Skeletal muscle tissue (tissue), 4 donors: ENCODE results near the gene BCL11A. TPM values are rescaled to one million over a fixed set of nuclear protein-coding genes. Genes with fewer than 3 reads are reported as not detected.

Experiments used
- H3K27ac ChIP-seq: one replicate; pipeline ENCODE4 v1.7.0; 2013; ENCODE audit warnings: mild to moderate bottlenecking, low read depth, low read length, inconsistent platforms
- H3K27me3 ChIP-seq, 3 donors: one replicate each; pipeline ENCODE4 v1.7.0; 2013; ENCODE audit warnings: low read length in 3 of 3; ENCODE audit not compliant: control insufficient read depth in 3 of 3, insufficient read depth in 3 of 3
- H3K36me3 ChIP-seq, 3 donors: one replicate each; pipeline ENCODE4 v1.7.0; 2013; ENCODE audit warnings: low read length in 3 of 3; ENCODE audit not compliant: control insufficient read depth in 3 of 3, insufficient read depth in 3 of 3
- H3K4me1 ChIP-seq, 3 donors: one replicate each; pipeline ENCODE4 v1.7.0; 2013; ENCODE audit warnings: low read length in 3 of 3, mild to moderate bottlenecking in 3 of 3; ENCODE audit not compliant: control insufficient read depth in 3 of 3, insufficient read depth in 3 of 3
- H3K4me3 ChIP-seq, 3 donors: one replicate each; pipeline ENCODE4 v1.7.0; 2013; ENCODE audit warnings: low read length in 3 of 3
- H3K9ac ChIP-seq, 3 donors: one replicate each; pipeline ENCODE4 v1.7.0; 2013; ENCODE audit warnings: low read length in 3 of 3, mild to moderate bottlenecking in 3 of 3, moderate library complexity in 2 of 3, low read depth in 1 of 3
- H3K9me3 ChIP-seq, 3 donors: one replicate each; pipeline ENCODE4 v1.7.0; 2013; ENCODE audit warnings: low read length in 3 of 3; ENCODE audit not compliant: control insufficient read depth in 3 of 3
- total RNA-seq: library from RNA; depleted of rRNA; stranded (reverse); fragments of >200 nt; gene quantifications from one replicate; pipeline ENCODE4 v1.2.3, GENCODE V29; 2014
- donor health status: Osteomylitis.

The BCL11A gene
- total RNA-seq, 1 donor from 2014 or later: 4.2 TPM

DNA sequence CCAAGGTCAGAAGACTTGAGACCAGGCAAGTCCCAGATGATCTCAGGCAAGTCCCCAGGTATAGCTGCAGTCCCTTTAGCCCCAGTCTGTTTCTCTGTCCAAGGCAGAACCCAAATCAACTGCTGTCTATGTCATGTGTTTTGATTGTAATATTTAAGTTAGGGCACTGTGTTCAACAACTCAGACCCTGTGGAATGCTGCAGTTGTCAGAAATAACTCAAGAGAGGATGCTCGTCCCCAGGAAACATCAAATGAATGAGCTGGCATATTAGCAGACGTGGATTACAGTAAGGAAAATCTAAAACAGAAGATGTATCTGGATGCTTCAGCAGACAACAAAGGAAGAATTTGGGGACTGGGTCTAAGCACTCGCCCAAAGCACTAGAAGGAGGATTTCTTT is 70.1 kb downstream of the BCL11A start:
- Histone ChIP-seq H3K27me3 (peaks cover 0 to 5% (median 0%) of the 10 kb centered on the region in 3 donors), H3K36me3 (no peaks in the 10 kb centered on the region), H3K4me3 (no peak overlapping the region), H3K9ac (no peak overlapping the region), H3K27ac (no peak overlapping the region), H3K9me3 (no peaks in the 10 kb centered on the region), H3K4me1 (no peaks in the 10 kb centered on the region)

GRCh38 chr2:60482222-60482621 is 71.2 kb downstream of the BCL11A start:
- Histone ChIP-seq H3K27ac (no peak overlapping the region), H3K36me3 (no peaks in the 10 kb centered on the region), H3K27me3 (peaks cover 0 to 5% (median 0%) of the 10 kb centered on the region in 3 donors), H3K9ac (no peak overlapping the region), H3K4me1 (no peaks in the 10 kb centered on the region), H3K4me3 (no peak overlapping the region), H3K9me3 (no peaks in the 10 kb centered on the region)

DNA sequence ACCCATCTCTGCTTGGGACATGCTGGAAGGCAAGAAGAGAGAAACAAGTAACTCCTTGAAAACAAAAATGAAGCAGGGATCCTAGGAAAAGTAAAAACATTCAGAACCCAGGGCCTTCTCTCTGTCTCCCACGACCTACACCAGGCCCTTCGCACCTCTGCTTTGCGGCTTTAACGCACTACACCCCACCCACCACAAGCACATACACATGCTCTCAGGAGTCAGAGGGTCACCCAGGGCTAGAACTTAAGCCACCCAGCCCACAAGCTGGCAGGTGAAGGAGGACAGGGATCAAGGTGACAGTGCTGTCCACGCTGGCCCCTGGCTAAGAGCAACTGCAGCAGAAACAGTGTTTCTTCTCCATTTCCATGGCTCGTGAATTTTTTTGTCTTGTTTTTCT is 72.2 kb downstream of the BCL11A start:
- Histone ChIP-seq H3K9me3 (no peaks in the 10 kb centered on the region), H3K36me3 (no peaks in the 10 kb centered on the region), H3K4me1 (no peaks in the 10 kb centered on the region), H3K27me3 (peaks cover 0 to 5% (median 0%) of the 10 kb centered on the region in 3 donors), H3K27ac (no peak overlapping the region), H3K4me3 (no peak overlapping the region), H3K9ac (no peak overlapping the region)

- no peak overlapping the region for H3K9ac ChIP-seq
- peaks cover 0 to 5% (median 0%) of the 10 kb centered on the region in 3 donors for H3K27me3 ChIP-seq
- no peaks in the 10 kb centered on the region for H3K36me3 ChIP-seq
- no peaks in the 10 kb centered on the region for H3K9me3 ChIP-seq
- no peaks in the 10 kb centered on the region for H3K4me1 ChIP-seq
- H3K27ac ChIP-seq: no peak overlapping the region
- no peak overlapping the region for H3K4me3 ChIP-seq
Measured at GRCh38 chr2:60480089-60480773, 73.2 kb downstream of the BCL11A start.

DNA sequence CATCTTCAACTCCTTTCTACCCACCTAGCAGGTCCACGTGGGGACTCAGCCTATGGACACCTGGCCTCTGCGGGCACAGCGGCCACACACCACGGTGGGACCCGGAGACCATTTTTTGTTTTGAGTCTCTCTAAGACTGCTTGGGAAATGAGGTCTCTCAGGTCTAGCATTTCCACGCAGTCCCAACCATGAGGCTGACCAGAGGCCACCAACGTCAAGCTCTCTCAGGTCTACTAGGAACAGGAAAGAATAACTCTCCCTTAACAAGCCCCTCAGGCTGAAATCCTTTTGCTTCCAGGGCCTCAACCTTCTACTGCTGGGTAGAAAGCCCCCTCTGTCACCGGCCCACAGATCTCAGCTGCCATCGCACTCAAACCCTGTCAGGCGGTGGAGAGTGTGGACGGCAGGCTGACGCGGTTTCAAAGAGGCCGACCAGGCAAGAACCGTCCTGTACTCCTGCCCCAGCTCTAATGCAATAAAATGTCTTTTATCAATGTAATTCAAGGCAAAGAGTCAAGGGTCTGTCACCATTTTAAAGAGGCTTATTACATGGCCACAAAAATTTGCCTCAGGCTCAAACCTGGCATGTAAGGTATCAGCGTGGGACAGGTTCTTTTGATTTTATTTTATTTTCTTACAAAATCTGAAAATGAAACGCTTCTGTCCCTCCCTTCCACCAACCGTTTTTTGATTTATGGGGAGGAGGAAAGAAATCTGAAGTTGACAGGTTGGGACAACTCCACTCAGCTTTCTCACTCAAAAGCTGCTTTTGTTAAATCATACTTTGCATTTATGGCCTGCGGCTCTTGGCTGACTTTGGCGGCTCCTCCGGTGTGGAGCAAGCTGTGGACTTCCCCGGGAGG is 74.0 kb downstream of the BCL11A start:
- Histone ChIP-seq H3K27me3 (peaks cover 0 to 5% (median 0%) of the 10 kb centered on the region in 3 donors), H3K36me3 (no peaks in the 10 kb centered on the region), H3K4me3 (no peak overlapping the region), H3K4me1 (no peaks in the 10 kb centered on the region), H3K9ac (no peak overlapping the region), H3K9me3 (no peaks in the 10 kb centered on the region), H3K27ac (no peak overlapping the region)

DNA sequence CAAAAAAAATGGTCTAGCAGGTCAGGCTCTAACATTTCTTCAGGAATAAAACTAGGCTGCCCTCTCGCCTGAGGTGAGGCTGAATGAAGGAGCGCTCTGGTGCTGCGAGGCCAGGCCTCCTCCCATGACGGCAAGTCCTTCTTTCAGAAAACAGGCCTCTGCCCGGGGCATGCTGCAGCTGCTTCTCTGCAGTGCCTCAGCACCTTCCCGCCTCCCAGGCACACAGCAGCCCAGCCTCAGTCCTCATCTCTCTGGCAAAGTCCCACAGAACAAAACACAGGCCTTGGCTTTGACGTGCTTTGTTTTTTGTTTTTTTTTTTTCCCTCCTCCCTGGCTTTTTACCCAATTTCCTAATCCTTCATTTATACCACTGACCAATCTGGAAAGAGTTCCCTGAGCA is 74.8 kb downstream of the BCL11A start:
- peaks cover 0 to 5% (median 0%) of the 10 kb centered on the region in 3 donors for H3K27me3 ChIP-seq
- H3K9ac ChIP-seq: no peak overlapping the region
- H3K9me3 ChIP-seq: no peaks in the 10 kb centered on the region
- no peak overlapping the region for H3K4me3 ChIP-seq
- no peaks in the 10 kb centered on the region for H3K36me3 ChIP-seq
- no peak overlapping the region for H3K27ac ChIP-seq
- no peaks in the 10 kb centered on the region for H3K4me1 ChIP-seq

- H3K4me3 ChIP-seq: no peak overlapping the region
- no peaks in the 10 kb centered on the region for H3K4me1 ChIP-seq
- no peaks in the 10 kb centered on the region for H3K36me3 ChIP-seq
- H3K27ac ChIP-seq: no peak overlapping the region
- H3K9me3 ChIP-seq: no peaks in the 10 kb centered on the region
- no peaks in the 10 kb centered on the region for H3K27me3 ChIP-seq
- H3K9ac ChIP-seq: no peak overlapping the region
Measured at GRCh38 chr2:60476206-60476954, 77.1 kb downstream of the BCL11A start.

- Histone ChIP-seq H3K4me3 (no peak overlapping the region), H3K9me3 (no peaks in the 10 kb centered on the region), H3K4me1 (no peaks in the 10 kb centered on the region), H3K9ac (no peak overlapping the region), H3K36me3 (no peaks in the 10 kb centered on the region), H3K27me3 (no peaks in the 10 kb centered on the region), H3K27ac (no peak overlapping the region)
Measured at GRCh38 chr2:60475123-60475830, 78.2 kb downstream of the BCL11A start.

GRCh38 chr2:60474301-60474700 is 79.2 kb downstream of the BCL11A start:
- Histone ChIP-seq H3K9me3 (no peaks in the 10 kb centered on the region), H3K9ac (no peak overlapping the region), H3K4me3 (no peak overlapping the region), H3K4me1 (no peaks in the 10 kb centered on the region), H3K36me3 (no peaks in the 10 kb centered on the region), H3K27ac (no peak overlapping the region), H3K27me3 (no peaks in the 10 kb centered on the region)
